KMS-11 (cell line): Measurements from ENCODE around the gene TENM3.

Source experiments
- H2AFZ ChIP-seq: fragments of 200-600 bp; sonication (generic); 2 replicates; pipeline ENCODE4 v1.6.1; 2016; ENCODE audit warnings: antibody characterized with exemption, mixed run types, low read depth
- H3K27ac ChIP-seq: fragments of 200-600 bp; sonication (generic); 2 replicates; pipeline ENCODE4 v1.6.1; 2016; ENCODE audit warnings: mild to moderate bottlenecking, mixed run types
- H3K27me3 ChIP-seq: fragments of 200-600 bp; sonication (generic); 2 replicates; pipeline ENCODE4 v1.6.1; 2017; ENCODE audit warnings: mild to moderate bottlenecking, low read depth, mixed run types, moderate library complexity; ENCODE audit not compliant: insufficient read depth
- H3K36me3 ChIP-seq: fragments of 200-600 bp; sonication (generic); 2 replicates; pipeline ENCODE4 v1.6.1; 2017; ENCODE audit warnings: mild to moderate bottlenecking, mixed run types; ENCODE audit not compliant: insufficient read depth
- H3K4me1 ChIP-seq: fragments of 200-600 bp; sonication (generic); 2 replicates; pipeline ENCODE4 v1.6.1; 2016; ENCODE audit warnings: mild to moderate bottlenecking, low read depth, mixed run types; ENCODE audit not compliant: poor library complexity, severe bottlenecking
- H3K4me2 ChIP-seq: fragments of 200-600 bp; sonication (generic); 2 replicates; pipeline ENCODE4 v1.7.0; 2016; ENCODE audit warnings: mild to moderate bottlenecking, mixed run types
- H3K4me3 ChIP-seq: fragments of 200-600 bp; sonication (generic); IDR thresholded peaks from 2 replicates; pipeline ENCODE4 v1.6.1; 2017; ENCODE audit warnings: low read depth, low read length, mixed read lengths; ENCODE audit not compliant: insufficient read depth
- H3K79me2 ChIP-seq: fragments of 200-600 bp; sonication (generic); 2 replicates; pipeline ENCODE4 v1.6.1; 2016; ENCODE audit warnings: low read depth, mixed run types; ENCODE audit not compliant: insufficient read depth
- H3K9ac ChIP-seq: fragments of 200-600 bp; sonication (generic); 2 replicates; pipeline ENCODE4 v1.6.1; 2016; ENCODE audit warnings: mild to moderate bottlenecking, mixed run types
- H4K20me1 ChIP-seq: fragments of 200-600 bp; sonication (generic); 2 replicates; pipeline ENCODE4 v1.6.1; 2016; ENCODE audit warnings: mild to moderate bottlenecking, mixed run types; ENCODE audit not compliant: insufficient read depth
- CTCF ChIP-seq: fragments of 200-600 bp; sonication (generic); conservative IDR thresholded peaks from 2 replicates; pipeline ENCODE4 v1.6.1; 2017; ENCODE audit warnings: low read depth, mild to moderate bottlenecking, antibody characterized with exemption, low read length, moderate library complexity, mixed read lengths

Gene TENM3

GRCh38 chr4:182827954-182828353 is 584.8 kb downstream of the TENM3 start:
- Histone ChIP-seq H3K4me1 (peaks cover 15% of the 10 kb centered on the region), H3K79me2 (no peaks in the 10 kb centered on the region), H3K4me3 (no peak overlapping the region), H2AFZ (no peak overlapping the region), H3K27me3 (peaks cover 3% of the 10 kb centered on the region), H3K9ac (no peak overlapping the region), H3K27ac (no peak overlapping the region), H3K36me3 (no peaks in the 10 kb centered on the region), H4K20me1 (no peaks in the 10 kb centered on the region), H3K4me2 (no peak overlapping the region)
- no peak for TF ChIP-seq CTCF

- H3K4me2 ChIP-seq: no peak overlapping the region
- no peak overlapping the region for H3K9ac ChIP-seq
- peaks cover 3% of the 10 kb centered on the region for H3K27me3 ChIP-seq
- H3K79me2 ChIP-seq: no peaks in the 10 kb centered on the region
- H2AFZ ChIP-seq: no peak overlapping the region
- TF ChIP-seq CTCF: no peak
- no peak overlapping the region for H3K4me3 ChIP-seq
- H3K4me1 ChIP-seq: peaks cover 9% of the 10 kb centered on the region
- H4K20me1 ChIP-seq: no peaks in the 10 kb centered on the region
- no peaks in the 10 kb centered on the region for H3K36me3 ChIP-seq
- no peak overlapping the region for H3K27ac ChIP-seq
Measured at GRCh38 chr4:182828360-182829025, 585.3 kb downstream of the TENM3 start.

GRCh38 chr4:182829196-182829595 is 586.0 kb downstream of the TENM3 start:
- Histone ChIP-seq H3K9ac (no peak overlapping the region), H3K4me3 (no peak overlapping the region), H3K27me3 (peaks cover 3% of the 10 kb centered on the region), H4K20me1 (no peaks in the 10 kb centered on the region), H3K36me3 (no peaks in the 10 kb centered on the region), H3K4me2 (no peak overlapping the region), H2AFZ (no peak overlapping the region), H3K79me2 (no peaks in the 10 kb centered on the region), H3K4me1 (peaks cover 2% of the 10 kb centered on the region), H3K27ac (no peak overlapping the region)
- TF ChIP-seq CTCF: no peak

- Histone ChIP-seq H3K4me2 (no peak overlapping the region), H3K4me1 (no peaks in the 10 kb centered on the region), H3K79me2 (no peaks in the 10 kb centered on the region), H3K27me3 (peaks cover 3% of the 10 kb centered on the region), H2AFZ (no peak overlapping the region), H3K4me3 (no peak overlapping the region), H3K36me3 (no peaks in the 10 kb centered on the region), H4K20me1 (no peaks in the 10 kb centered on the region), H3K27ac (no peak overlapping the region), H3K9ac (no peak overlapping the region)
- no peak for TF ChIP-seq CTCF
Measured at GRCh38 chr4:182831376-182831775, 588.2 kb downstream of the TENM3 start.
